ENCODE measurements around the gene FLNB. TPM values are rescaled to one million over a fixed set of nuclear protein-coding genes. Genes with fewer than 3 reads are reported as not detected.

FLNB gene
- total and polyA plus RNA-seq, 2 of the 13 experiments (the other 11 are each of a cell fraction or from before 2014, with no cell fraction given): 106 to 130 TPM

DNA sequence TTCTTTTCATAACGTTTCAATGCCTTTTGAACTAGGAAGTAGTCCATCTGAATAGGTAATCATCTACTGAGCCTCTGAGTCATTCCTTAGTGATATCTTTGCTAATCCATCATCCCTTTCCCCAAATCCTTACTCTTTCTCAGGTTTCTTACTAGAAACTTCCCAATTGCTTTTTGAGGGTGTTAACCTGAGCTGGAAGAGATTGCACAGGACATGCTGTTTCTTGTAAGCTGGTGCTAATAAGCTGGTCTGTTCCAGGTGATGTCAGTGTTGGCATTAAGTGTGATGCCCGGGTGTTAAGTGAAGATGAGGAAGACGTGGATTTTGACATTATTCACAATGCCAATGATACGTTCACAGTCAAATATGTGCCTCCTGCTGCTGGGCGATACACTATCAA lies 101.5 kb downstream of the FLNB start:
- no peaks in the 10 kb centered on the region for H3K9me3 ChIP-seq (ENCODE audit: low read length)
- CTCF ChIA-PET (ENCODE audit: low intra/inter-chr PET ratio, low total read pairs): no interaction called here
- no peaks in the 10 kb centered on the region for H4K20me1 ChIP-seq (ENCODE audit: insufficient read depth, low read length)
- POLR2A ChIA-PET: no interaction called here
- DNase-seq (ENCODE audit: low spot score) (no peak), ATAC-seq (no peak), FAIRE-seq (no peak)
- peaks cover 26% of the 10 kb centered on the region for H3K4me1 ChIP-seq (ENCODE audit: insufficient read depth, low read length)
- TF ChIP-seq TCF12 (IDR thresholded peaks at IDR 0.05) (no peak), TCF12 (CRISPR knock-in tag; IDR thresholded peaks at IDR 0.05) (no peak)
- no peak overlapping the region for H2AFZ ChIP-seq (ENCODE audit: low read length)
- 93% methylated on average over 5 of the region's 5 CpGs for WGBS (ENCODE audit: low lambda C conversion rate)
- BruUV-seq (replicated peaks): no TSS peak
- no peak overlapping the region for H3K9ac ChIP-seq (ENCODE audit: insufficient read depth, low read depth, low read length)
- peaks cover 1% of the 10 kb centered on the region for H3K79me2 ChIP-seq (ENCODE audit: insufficient read depth, low read length)
- no peak overlapping the region for H3K4me2 ChIP-seq (ENCODE audit: low read depth, low read length)
- in situ Hi-C loops (cut with HindIII; ENCODE audit: extremely low pct_ligation_motif_present, low pct_unique_long_range_greater_than_20kb): loop anchor here (5.0 kb wide), 1 partner anchor 102 kb away; the partner anchor contains the start of gene FLNB
- H3K36me3 ChIP-seq (replicated peaks in 1 of 2; ENCODE audit: control insufficient read depth in 1 of 2, insufficient read depth in 2 of 2, low read length in 2 of 2): peaks cover 47 to 90% of the 10 kb centered on the region in 2 experiments
- no peak overlapping the region for H3K4me3 ChIP-seq (replicated peaks in 1 of 3; ENCODE audit: insufficient read depth in 1 of 3, low read depth in 2 of 3, low read length in 3 of 3)
- H3K27ac ChIP-seq (ENCODE audit: extremely low read length, insufficient read depth, low read length): no peak overlapping the region
- H3K27me3 ChIP-seq (ENCODE audit: control insufficient read depth in 1 of 2, insufficient read depth in 2 of 2, low read length in 2 of 2): no peaks in the 10 kb centered on the region
- intact Hi-C loops (cut with micrococcal nuclease; ENCODE audit: unreplicated experiment): loop anchor here (2.0 kb wide), 1 partner anchor 51 kb away; no protein-coding TSS in a partner anchor

DNA sequence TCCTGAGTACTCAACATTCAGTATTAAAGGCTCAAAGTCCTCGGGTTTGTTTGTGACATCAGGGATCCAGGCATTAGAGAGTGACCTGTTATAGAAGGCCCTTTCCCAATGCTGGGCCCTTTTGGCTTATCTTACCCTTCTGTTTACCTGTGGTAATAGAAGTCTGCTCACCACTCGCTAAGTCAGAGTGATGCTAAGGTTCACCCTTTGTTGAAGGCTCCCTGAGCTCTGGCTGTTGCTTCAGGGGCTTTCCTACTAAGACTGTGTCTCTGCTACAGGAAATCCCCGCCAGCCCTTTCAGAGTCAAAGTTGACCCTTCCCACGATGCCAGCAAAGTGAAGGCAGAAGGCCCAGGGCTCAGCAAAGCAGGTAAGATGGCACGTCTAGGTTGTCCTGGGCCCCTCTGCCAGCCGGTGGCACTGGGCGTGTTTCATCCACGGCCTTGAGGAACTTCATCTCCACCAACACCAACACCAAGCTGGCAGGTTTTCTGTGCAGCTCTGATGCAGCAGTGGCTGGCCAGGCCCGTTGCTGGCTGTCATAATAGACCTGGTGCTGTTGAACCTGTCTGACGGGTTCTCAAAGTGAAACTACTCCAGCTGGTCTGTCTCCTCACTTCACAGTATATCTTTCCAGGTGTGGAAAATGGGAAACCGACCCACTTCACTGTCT lies 103.4 kb downstream of the FLNB start:
- peak; percentile 12 for FAIRE-seq
- intact Hi-C loops (cut with micrococcal nuclease; ENCODE audit: unreplicated experiment): loop anchor here (2.0 kb wide), 1 partner anchor 53 kb away; no protein-coding TSS in a partner anchor
- TF ChIP-seq KLF12 (CRISPR knock-in tag; IDR thresholded peaks at IDR 0.05; ENCODE audit: borderline replicate concordance) (no peak), FOXJ3 (CRISPR knock-in tag; IDR thresholded peaks at IDR 0.05; ENCODE audit: borderline replicate concordance) (peak; percentile 35; the same call in 1 of the 2 replicates), MBNL3 (CRISPR knock-in tag; conservative IDR thresholded peaks at IDR 0.05) (no peak), AGO2 (optimal IDR thresholded peaks at IDR 0.05; ENCODE audit: low read depth, low read length) (peak; percentile 30), IRX3 (CRISPR knock-in tag; IDR thresholded peaks at IDR 0.05; ENCODE audit: borderline replicate concordance, low read depth) (no peak), ISX (CRISPR knock-in tag; conservative IDR thresholded peaks at IDR 0.05) (no peak)
- TF ChIP-seq, protein P1, sequence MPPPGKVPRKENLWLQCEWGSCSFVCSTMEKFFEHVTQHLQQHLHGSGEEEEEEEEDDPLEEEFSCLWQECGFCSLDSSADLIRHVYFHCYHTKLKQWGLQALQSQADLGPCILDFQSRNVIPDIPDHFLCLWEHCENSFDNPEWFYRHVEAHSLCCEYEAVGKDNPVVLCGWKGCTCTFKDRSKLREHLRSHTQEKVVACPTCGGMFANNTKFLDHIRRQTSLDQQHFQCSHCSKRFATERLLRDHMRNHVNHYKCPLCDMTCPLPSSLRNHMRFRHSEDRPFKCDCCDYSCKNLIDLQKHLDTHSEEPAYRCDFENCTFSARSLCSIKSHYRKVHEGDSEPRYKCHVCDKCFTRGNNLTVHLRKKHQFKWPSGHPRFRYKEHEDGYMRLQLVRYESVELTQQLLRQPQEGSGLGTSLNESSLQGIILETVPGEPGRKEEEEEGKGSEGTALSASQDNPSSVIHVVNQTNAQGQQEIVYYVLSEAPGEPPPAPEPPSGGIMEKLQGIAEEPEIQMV (CRISPR knock-in tag; IDR thresholded peaks at IDR 0.05; ENCODE audit: low read depth): no peak
- TF ChIP-seq, protein P2, sequence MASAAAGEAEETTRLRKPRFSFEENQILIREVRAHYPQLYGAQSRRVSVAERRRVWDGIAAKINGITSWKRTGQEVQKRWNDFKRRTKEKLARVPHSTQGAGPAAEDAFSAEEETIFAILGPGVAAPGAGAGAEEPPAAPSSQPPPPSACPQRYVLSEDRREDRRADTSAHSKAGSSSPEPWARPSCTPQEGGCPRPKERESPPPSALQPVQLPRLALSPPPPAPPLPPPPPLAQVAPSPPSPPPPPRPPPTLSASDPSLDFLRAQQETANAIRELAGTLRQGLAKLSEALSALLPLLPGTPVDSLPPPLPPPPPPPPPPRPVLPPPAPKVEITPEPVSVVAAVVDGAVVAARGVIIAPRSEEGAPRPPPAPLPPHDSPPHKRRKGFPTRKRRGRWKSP (CRISPR knock-in tag; IDR thresholded peaks at IDR 0.05): no peak

More for the DNA sequence above, 103.4 kb downstream of the FLNB start:
- ChIA-PET POLR2A (interaction anchor here (0.8 to 2.4 kb wide), 3 partner anchors 9 to 62 kb away, joined by 3 to 19 read pairs (median 3); no protein-coding TSS in a partner anchor), CTCF (ENCODE audit: low intra/inter-chr PET ratio, low total read pairs) (no interaction called here)
- no TSS peak for BruUV-seq (replicated peaks)
- Histone ChIP-seq H3K4me3 (replicated peaks in 1 of 3; ENCODE audit: insufficient read depth in 1 of 3, low read depth in 2 of 3, low read length in 3 of 3) (no peak overlapping the region), H3K4me2 (ENCODE audit: low read depth, low read length) (no peak overlapping the region), H3K4me1 (ENCODE audit: insufficient read depth, low read length) (peaks cover 30% of the 10 kb centered on the region), H3K36me3 (replicated peaks in 1 of 2; ENCODE audit: control insufficient read depth in 1 of 2, insufficient read depth in 2 of 2, low read length in 2 of 2) (peaks cover 46 to 93% of the 10 kb centered on the region in 2 experiments), H3K79me2 (ENCODE audit: insufficient read depth, low read length) (no peaks in the 10 kb centered on the region), H4K20me1 (ENCODE audit: insufficient read depth, low read length) (no peaks in the 10 kb centered on the region), H3K27me3 (ENCODE audit: control insufficient read depth in 1 of 2, insufficient read depth in 2 of 2, low read length in 2 of 2) (no peaks in the 10 kb centered on the region), H3K9ac (ENCODE audit: insufficient read depth, low read depth, low read length) (no peak overlapping the region), H3K27ac (ENCODE audit: extremely low read length, insufficient read depth, low read length) (peak overlapping the region; percentile 59), H3K9me3 (ENCODE audit: low read length) (no peaks in the 10 kb centered on the region), H2AFZ (ENCODE audit: low read length) (no peak overlapping the region)
- ATAC-seq (peak; percentile 82), DNase-seq (ENCODE audit: low spot score) (peak; percentile 84)
- WGBS (ENCODE audit: low lambda C conversion rate): 64% methylated on average over 9 of the region's 11 CpGs
- in situ Hi-C loops (cut with HindIII; ENCODE audit: extremely low pct_ligation_motif_present, low pct_unique_long_range_greater_than_20kb): loop anchor here (5.0 kb wide), 1 partner anchor 104 kb away; the partner anchor contains the start of gene FLNB
